Hematopoietic multipotent progenitor cell treated with erythropoietin and hydrocortisone succinate and interleukin-3 and kit ligand, for 6 days (in vitro differentiated cells): ENCODE results near the gene BSPRY.

Source experiments
- DNase-seq: peaks from one replicate; pipeline ENCODE4 v3.0.0-alpha.2; 2015

BSPRY gene

GRCh38 chr9:113349445-113350094, at the start of gene BSPRY:
Gene BSPRY, plus strand, starts transcription at chr9:113349541. Its CDS starts 39 bp downstream, at chr9:113349580.
- peak; percentile 78 for DNase-seq

DNA sequence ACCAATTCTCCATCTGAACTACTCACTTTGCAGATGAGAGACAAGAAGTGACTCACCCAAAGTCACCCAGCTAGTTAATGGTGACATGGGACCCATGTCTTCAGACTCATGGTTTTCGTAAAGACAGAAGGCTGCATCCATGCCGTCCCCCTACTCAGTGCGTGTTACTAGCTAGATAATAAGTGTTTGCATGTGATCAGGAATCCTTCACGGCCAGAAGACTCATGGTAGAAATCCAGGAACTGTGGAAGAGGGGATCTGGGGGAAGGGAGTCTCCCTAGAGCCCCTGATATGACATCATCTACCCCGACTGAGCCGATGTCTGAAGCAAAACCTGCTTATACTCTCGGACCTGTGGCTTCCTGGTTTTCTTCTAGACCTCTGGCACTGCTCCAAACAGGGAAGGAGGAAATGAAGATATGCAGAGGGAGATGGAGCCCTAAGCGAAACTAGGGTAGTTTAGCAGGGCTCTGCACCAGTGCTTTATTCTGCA, 49.5 kb upstream of the BSPRY start:
- peak; percentile 79 for DNase-seq

- DNase-seq = no peak
Observed at GRCh38 chr9:113301548-113301947, 47.8 kb upstream of the BSPRY start.

DNA sequence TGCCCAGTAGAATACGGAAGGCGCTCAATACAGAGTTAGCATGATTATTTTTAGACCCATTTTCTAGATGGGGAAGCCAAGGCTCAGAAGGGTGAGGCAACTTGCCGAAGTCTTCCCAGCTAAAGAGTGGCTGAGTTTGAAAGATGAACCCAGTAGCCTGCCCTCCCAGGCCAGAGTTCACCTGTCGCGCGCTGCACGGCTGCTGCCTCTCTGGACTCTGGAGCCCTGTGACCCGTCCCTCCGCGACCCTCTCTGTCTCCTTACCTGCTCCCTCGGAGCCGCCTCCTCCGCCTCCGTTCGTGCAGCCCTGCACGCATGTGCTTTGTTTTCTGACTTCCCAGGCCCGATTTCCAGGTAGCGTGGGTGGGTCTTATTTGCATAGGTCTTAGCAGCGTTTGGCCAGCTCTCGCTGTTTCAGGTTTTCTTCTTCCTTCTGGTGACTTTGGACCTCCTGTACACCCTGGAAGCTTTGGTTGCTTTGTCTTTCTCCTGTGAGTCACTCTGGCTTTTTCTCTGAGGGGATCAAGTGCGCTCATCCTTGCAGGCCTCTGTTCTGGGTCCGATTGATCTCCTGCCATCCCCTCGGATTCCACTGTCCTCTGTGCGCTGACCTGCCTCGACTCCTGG, 46.4 kb upstream of the BSPRY start, which contains the start of gene RNF183:
TSS of gene RNF183 (minus strand) at position 585 of the 627 bp plus-strand sequence. CDS start 5,192 bp downstream, outside the sequence.
- no peak for DNase-seq

GRCh38 chr9:113306566-113306965, 42.8 kb upstream of the BSPRY start:
- DNase-seq = no peak

GRCh38 chr9:113307396-113307975, 41.9 kb upstream of the BSPRY start:
- no peak for DNase-seq

- peak; percentile 82 for DNase-seq
Observed at GRCh38 chr9:113309204-113309813, 40.0 kb upstream of the BSPRY start.

GRCh38 chr9:113310538-113310937, 38.8 kb upstream of the BSPRY start:
- no peak for DNase-seq

- DNase-seq = no peak
Observed at GRCh38 chr9:113311961-113312360, 37.4 kb upstream of the BSPRY start.

DNA sequence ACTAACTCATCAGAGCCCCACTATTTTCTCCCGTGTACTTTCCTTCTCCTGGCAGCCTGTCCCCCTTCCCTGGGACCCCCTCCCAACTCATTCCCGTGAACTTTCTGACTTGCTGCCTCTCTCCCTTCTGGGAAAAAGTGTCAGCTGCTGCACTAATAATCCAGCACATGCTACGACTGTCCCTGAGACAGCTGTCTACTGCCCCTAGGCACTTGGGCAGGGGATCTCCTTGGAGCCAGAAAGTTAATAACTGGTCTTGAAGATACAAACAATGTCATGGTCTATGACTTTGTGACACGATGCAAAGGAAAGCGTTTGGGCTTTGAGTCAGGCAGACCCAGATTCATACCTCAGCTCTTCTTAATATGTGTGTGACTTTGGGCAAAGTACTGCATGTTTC, 36.1 kb upstream of the BSPRY start:
- no peak for DNase-seq

GRCh38 chr9:113315231-113315630, 34.1 kb upstream of the BSPRY start:
- DNase-seq = no peak

- DNase-seq = no peak
Observed at GRCh38 chr9:113316030-113316429, 33.3 kb upstream of the BSPRY start.

DNA sequence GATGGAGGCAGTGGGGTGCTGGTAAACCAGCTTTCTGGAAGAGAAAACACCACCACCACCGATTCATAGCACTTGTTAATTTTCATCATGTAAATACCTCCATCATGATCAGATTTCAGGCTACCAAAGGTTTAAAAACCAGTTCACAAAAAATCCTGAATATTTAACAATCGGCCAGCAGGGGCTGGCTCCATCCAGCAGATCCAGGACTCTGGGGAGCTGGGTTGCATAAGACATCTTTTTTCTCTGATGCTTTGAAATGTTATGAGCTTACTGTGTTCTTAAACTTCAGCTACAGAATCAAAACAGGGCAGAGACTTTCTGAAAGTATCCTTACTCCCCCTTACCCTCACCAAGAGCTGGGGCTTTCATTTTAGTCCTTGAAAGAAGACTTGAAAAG, 31.6 kb upstream of the BSPRY start:
- no peak for DNase-seq

GRCh38 chr9:113319054-113319453, 30.3 kb upstream of the BSPRY start:
- DNase-seq = no peak

DNA sequence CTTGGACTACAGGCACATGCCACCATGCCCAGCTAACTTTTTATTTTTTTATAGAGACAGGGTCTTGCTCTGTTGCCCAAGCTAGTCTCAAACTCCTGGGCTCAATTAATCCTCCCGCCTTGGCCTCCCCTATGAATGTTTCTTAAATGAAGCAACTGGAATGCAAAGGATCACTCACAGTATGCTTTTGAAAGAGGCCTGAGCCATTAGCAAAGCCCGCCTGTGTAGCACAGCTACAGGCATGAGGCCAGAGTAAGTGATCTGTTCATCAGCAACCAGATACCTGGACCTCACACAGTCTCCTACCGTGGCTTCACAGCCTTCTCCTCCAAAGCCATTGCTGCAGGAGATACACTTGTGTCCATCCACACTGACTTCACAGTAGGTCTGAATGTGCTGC, 29.3 kb upstream of the BSPRY start:
- DNase-seq = no peak

DNA sequence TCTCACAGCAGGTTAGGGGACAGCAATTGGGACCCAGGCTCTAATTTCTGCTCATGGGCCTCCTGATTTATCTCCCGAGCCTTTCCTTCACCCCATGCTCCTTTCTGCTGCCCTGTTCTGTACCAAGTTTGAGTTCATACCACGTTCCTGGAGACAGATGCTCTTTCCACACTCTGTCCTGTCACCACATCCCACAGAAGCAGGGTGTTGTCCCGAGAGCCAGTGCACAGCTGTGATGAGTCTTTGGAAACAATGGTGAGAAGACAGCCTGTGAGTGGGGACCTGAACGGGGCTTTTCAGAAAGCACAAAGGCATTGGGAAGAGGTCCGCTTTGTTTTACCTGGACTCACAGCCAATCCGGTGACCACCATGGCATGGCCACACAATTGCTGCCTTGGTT, 26.7 kb upstream of the BSPRY start:
- no peak for DNase-seq

- DNase-seq = no peak
Observed at GRCh38 chr9:113326230-113326629, 23.1 kb upstream of the BSPRY start.

GRCh38 chr9:113328045-113328782, 21.1 kb upstream of the BSPRY start:
- no peak for DNase-seq

GRCh38 chr9:113331780-113332179, 17.6 kb upstream of the BSPRY start:
- DNase-seq = no peak

GRCh38 chr9:113337714-113338113, 11.6 kb upstream of the BSPRY start:
- no peak for DNase-seq

DNA sequence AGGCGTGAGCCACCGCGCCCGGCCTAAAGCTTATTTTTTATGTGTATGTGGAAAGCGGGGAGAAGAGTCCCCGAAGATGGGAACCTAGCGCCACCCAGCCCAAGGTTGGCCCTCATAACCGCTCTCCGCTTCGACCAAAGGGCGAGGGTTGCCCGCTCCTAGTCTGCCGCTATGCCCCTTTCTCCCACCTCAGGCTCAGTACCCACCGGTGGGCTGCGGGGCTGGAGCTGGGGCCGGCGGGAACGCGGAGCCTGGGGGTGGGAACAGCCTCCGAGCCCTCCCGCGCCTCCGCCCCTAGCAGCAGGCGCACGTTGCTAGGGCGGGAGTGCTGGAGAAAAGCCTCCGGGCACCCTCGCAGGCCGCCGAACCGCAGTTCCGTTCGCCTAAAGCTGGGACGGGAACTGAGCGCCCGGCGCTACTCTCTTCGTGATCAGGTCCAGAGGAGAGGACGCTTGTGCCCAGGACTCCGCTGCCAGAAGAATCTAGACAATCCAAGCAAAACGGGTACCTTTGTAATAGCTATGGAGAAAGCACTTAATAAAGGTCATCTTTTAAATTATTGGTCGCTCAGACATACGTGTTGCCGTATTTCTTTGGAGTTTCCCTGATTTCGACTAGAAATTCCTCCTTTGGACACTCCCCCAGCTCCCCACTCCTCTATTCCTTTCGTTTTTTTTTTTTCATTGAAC, 9.2 kb upstream of the BSPRY start, which contains the start of gene WDR31:
TSS of gene WDR31 (minus strand) at position 265 of the 689 bp plus-strand sequence. CDS start 8,253 bp downstream, outside the sequence.
- DNase-seq = peak; percentile 93
